DMS153 treated with DMSO at 0.1 percent for 48 hours (cell line): ENCODE measurements around the gene C2CD4B.

Experiments used
- DNase-seq: peaks from one replicate; lab custom pipeline; 2025; ENCODE audit not compliant: unreplicated experiment; lab: John Stamatoyannopoulos, UW

C2CD4B gene

GRCh38 chr15:62150445-62150844 lies 14.6 kb downstream of the C2CD4B start:
- peak; percentile 20 for DNase-seq

DNA sequence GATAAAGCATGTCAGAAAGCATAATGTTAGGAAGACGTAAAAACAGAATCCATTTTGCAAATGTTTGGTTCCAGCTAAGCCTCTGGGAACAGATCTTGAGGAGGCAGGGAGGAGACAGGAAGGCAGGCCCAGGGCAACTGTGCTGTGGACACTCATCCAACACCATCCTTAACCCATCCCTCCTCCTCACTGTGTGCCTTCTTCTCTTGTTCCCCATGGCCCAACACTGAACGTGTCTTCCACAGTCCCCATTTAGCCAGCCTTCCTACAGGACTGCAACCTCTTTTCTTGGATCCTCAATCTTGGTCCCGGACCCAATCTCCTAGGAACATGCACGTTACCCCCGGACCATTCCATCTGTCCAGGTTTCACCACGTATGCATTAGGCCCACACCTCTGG lies 15.4 kb downstream of the C2CD4B start:
- DNase-seq: no peak

DNA sequence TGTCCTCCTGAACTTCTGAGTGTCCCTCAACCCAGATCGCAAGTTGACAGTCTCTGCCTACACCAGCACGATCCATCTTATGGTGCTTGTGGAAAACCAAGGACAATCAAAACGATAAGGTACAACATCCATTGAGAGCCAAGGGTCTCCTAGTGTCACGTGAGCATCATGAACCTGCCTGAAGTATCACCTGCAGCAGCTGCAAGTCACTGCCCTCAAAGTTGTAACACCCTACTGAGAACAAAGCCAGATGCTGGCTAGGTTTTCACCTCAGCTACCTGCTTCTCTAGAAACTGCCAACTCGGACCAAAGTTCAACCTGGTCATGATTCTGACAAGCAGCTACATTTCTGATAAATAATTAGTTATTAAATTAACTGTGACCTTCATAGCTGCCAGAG lies 17.5 kb downstream of the C2CD4B start:
- DNase-seq: no peak

- DNase-seq: no peak
Measured at GRCh38 chr15:62147149-62147548, 17.9 kb downstream of the C2CD4B start.

DNA sequence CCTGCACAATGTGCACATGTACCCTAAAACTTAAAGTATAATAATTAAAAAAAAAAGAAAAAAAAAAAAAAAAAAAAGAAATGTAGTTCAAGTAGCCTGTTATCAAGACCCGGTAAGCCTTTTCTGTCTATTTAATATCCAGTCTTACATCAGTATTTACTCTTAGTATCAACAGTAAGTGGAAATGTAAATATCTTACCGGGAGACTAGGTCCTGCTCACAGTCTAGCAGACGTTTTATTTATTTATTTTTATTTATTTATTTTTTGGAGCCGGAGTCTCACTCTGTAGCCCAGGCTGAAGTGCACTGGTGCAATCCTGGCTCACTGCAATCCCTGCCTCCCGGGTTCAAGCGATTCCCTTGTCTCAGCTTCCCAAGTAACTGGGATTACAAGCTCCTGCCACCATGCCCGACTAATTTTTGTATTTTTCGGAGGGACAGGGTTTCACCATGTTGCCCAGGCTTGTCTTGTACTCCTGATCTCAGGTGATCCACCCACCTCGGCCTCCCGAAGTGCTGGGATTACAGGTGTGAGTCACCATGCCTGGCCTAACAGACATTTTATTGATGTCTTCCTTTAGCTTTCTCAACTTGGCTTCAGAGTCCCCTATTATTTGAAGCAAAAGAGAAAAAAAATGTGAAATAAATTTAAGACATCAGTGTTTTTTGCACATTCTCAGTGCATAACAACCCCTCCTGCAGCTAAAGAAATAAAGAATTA lies 19.9 kb downstream of the C2CD4B start:
- DNase-seq: no peak

GRCh38 chr15:62142736-62143135 lies 22.3 kb downstream of the C2CD4B start:
- no peak for DNase-seq

DNA sequence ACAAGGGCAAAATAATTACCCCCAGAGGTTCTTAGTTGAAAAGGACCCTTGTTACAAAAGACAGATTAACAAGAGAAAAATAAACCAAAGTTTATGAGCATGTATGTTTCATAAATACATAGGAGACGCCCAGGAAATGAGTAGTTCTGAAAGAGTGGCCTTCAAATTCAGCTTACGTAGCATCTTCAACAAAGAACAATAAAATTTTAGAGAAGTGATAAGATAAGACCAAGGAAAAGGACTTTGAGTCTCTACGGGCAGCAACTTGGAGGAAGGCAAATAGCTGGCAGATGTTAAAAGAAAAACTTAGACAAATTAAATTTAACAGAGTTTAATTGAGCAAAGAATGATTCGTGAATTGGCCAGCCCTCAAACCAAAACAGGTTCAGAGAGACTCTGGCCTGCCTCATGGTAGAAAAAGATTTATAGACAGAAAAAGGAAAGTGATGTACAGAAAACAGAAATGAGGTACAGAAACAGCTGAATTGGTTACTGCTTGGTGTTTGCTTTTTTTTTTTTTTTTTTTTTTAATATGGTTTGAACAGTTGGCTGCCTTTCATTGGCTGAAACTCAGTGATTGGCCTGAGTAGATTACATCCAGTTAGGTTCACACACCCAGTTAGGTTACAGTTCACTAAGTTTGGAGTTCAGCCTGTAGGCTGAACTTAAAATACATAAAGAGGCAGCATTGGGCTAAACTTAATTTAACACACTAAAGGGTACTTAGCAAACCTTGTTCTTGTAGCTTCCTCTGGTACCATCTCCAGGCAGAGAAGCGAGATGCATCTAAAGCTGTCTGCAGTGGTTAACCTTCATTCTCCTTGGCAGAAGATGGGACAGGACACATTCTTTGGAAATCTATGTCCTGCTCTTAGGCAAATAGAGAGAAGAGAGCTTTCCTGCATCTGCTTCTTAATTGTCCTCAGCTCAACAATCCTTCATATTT lies 23.2 kb downstream of the C2CD4B start:
- DNase-seq: no peak

GRCh38 chr15:62141200-62141599 lies 23.9 kb downstream of the C2CD4B start:
- DNase-seq: no peak

GRCh38 chr15:62138124-62138523 lies 27.0 kb downstream of the C2CD4B start:
- no peak for DNase-seq

DNA sequence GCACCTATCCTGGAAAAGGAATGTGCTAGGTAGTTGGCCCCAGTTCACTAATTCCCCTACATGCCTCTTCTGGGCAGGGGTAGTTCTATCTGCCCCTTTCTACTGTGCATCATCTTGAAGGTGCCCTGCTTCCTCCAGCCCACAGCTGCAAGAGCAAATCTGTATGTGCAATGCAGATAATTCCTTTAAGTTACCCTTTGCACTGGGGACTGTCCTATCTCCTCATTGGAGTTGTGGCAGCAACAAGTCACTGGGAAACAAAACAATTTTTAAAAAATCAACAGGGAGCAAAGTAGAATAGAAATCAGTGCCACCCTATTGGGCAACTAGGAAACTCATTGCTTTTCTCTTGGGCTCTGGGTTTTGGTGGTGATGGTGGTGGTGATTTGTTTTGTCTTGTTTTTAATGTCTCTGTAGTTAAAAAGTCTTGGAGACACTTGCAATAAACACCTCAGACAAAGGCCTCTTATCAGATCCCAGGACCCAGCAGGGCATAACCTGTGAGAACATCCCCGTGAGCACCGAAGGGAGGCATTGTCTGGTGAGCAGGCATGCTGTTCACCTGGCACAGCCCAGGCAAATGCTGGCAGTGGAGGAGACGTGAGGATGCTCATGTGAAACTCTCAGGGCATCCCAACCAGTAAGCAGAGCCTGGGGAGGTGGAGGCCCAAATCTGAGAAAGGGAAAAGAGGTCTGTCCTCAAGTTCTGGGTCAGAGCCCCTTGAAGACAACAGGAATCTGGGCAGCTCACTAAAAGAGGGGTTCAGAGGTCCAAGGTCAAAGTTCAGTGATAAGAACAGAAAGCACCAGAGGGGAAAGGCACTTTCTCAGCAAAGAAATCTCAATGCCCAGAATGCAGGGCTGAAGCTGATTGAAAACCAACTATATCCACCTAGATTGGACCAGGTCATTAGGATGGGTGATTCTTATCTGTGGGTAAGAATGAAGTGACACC lies 27.9 kb downstream of the C2CD4B start:
- DNase-seq: no peak

GRCh38 chr15:62135532-62136134 lies 29.5 kb downstream of the C2CD4B start:
- no peak for DNase-seq

DNA sequence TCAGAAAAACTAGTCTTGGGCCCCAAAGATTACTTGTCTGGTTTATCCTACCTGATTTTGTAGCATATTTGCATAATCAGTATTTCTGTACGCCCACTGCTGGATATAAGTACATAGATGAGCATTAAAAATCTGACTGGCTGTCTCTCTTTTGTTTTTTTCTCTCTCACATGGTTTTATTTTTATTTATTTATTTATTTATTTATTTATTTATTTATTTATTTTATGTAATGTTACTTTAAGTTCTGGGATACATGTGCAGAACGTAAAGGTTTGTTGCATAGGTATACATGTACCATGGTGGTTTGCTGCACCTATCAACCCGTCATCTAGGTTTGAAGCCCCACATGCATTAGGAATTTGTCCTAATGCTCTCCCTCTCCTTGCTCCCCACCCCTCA lies 31.9 kb downstream of the C2CD4B start:
- DNase-seq: no peak

- DNase-seq: no peak
Measured at GRCh38 chr15:62128916-62129315, 36.2 kb downstream of the C2CD4B start.

DNA sequence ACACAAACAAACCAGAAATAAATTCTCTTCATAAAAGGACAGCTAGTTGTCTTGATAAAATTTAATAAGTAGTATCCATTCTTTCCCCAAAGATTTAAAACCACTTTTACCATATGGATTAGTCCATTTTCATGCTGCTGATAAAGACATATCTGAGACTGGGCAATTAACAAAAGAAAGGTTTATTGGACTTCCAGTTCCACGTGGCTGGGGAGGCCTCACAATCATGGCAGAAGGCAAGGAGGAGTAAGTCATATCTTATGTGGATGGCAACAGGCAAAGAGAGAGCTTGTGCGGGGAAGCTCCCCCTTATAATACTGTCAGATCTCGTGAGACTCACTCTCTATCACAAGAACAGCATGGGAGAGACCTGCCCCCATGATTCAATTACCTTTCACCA lies 38.7 kb downstream of the C2CD4B start:
- DNase-seq: no peak

- peak; percentile 23 for DNase-seq
Measured at GRCh38 chr15:62125773-62126172, 39.3 kb downstream of the C2CD4B start.

GRCh38 chr15:62124973-62125303 lies 40.1 kb downstream of the C2CD4B start:
- DNase-seq: no peak

- DNase-seq: peak; percentile 50
Measured at GRCh38 chr15:62124176-62124972, 40.7 kb downstream of the C2CD4B start.

DNA sequence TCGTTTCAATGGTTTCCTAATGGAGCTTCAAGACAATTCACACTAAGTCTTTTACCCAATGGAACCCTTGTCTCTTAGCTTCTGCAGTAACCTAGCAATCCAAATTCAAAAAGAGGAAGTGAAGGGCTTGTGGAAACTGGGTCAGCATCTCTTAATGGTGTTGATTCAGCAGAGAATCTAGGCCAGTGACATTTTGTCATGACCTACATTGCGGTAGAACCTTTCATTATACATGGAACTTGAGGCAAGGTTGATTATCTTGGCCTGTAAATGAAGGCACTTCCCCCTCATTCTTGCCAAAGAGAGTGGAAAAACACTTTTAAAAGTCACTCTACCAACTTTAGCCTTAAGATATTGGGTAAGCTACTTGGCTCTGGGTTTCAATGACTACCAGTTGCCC lies 42.8 kb downstream of the C2CD4B start:
- no peak for DNase-seq

- DNase-seq: no peak
Measured at GRCh38 chr15:62121273-62122015, 43.6 kb downstream of the C2CD4B start.
